HL-60 (cell line): ENCODE measurements around the gene ERLEC1.
"Not testable (repeated sequence)": the region's sequence is repeated elsewhere in the genome, so short reads cannot be mapped to it uniquely, and the experiment has no call there.

Experiments used
- DNase-seq, 2 experiments: peaks; one replicate each; pipeline ENCODE4 v3.0.0-alpha.2; 2010 to 2020; ENCODE audit warnings: low read depth in 1 of 2, low spot score in 1 of 2
- H3K27ac ChIP-seq: fragments of 250-450 bp; sonication (Bioruptor Pico); replicated peaks from 2 replicates; pipeline ENCODE4 v1.5.1; 2020; ENCODE audit warnings: mild to moderate bottlenecking, moderate library complexity
- H3K27me3 ChIP-seq: fragments of 250-450 bp; sonication (Bioruptor Pico); 2 replicates; pipeline ENCODE4 v1.5.1; 2021; ENCODE audit warnings: mild to moderate bottlenecking, moderate library complexity; ENCODE audit not compliant: insufficient read depth, poor library complexity, severe bottlenecking
- H3K4me3 ChIP-seq: replicated peaks from 2 replicates; pipeline ENCODE4 v1.5.1; 2011; ENCODE audit warnings: mild to moderate bottlenecking, control low read depth, low read length; ENCODE audit not compliant: insufficient read depth
- CTCF ChIP-seq: IDR thresholded peaks from one replicate; pipeline ENCODE4 v1.5.1; 2011; ENCODE audit warnings: low read length, control low read depth, inconsistent platforms; ENCODE audit not compliant: insufficient read depth
- GABPA ChIP-seq: IDR thresholded peaks from 2 replicates; pipeline ENCODE4 v1.6.1; 2012; ENCODE audit warnings: low read depth
- POLR2AphosphoS5 ChIP-seq: IDR thresholded peaks from 2 replicates; pipeline ENCODE4 v1.6.1; 2012; ENCODE audit warnings: low read depth
- SPI1 ChIP-seq: IDR thresholded peaks from 2 replicates; pipeline ENCODE4 v1.6.1; 2012; ENCODE audit warnings: low read depth, mild to moderate bottlenecking, borderline replicate concordance
- TF ChIP-seq, protein P1 (sequence below): IDR thresholded peaks from 2 replicates; pipeline ENCODE4 v1.6.1; 2012; ENCODE audit warnings: low read depth; ENCODE audit not compliant: insufficient replicate concordance

The ERLEC1 gene

GRCh38 chr2:53842891-53843290, 56.0 kb downstream of the ERLEC1 start:
- DNase-seq: no peak
- H3K4me3 ChIP-seq: no peak overlapping the region
- no peaks in the 10 kb centered on the region for H3K27me3 ChIP-seq
- TF ChIP-seq, protein P1, sequence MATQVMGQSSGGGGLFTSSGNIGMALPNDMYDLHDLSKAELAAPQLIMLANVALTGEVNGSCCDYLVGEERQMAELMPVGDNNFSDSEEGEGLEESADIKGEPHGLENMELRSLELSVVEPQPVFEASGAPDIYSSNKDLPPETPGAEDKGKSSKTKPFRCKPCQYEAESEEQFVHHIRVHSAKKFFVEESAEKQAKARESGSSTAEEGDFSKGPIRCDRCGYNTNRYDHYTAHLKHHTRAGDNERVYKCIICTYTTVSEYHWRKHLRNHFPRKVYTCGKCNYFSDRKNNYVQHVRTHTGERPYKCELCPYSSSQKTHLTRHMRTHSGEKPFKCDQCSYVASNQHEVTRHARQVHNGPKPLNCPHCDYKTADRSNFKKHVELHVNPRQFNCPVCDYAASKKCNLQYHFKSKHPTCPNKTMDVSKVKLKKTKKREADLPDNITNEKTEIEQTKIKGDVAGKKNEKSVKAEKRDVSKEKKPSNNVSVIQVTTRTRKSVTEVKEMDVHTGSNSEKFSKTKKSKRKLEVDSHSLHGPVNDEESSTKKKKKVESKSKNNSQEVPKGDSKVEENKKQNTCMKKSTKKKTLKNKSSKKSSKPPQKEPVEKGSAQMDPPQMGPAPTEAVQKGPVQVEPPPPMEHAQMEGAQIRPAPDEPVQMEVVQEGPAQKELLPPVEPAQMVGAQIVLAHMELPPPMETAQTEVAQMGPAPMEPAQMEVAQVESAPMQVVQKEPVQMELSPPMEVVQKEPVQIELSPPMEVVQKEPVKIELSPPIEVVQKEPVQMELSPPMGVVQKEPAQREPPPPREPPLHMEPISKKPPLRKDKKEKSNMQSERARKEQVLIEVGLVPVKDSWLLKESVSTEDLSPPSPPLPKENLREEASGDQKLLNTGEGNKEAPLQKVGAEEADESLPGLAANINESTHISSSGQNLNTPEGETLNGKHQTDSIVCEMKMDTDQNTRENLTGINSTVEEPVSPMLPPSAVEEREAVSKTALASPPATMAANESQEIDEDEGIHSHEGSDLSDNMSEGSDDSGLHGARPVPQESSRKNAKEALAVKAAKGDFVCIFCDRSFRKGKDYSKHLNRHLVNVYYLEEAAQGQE: no peak
- TF ChIP-seq CTCF (no peak), SPI1 (no peak), GABPA (no peak), POLR2AphosphoS5 (no peak)
- no peak overlapping the region for H3K27ac ChIP-seq

GRCh38 chr2:53843595-53843994, 56.8 kb downstream of the ERLEC1 start:
- Histone ChIP-seq H3K4me3 (no peak overlapping the region), H3K27me3 (no peaks in the 10 kb centered on the region), H3K27ac (no peak overlapping the region)
- DNase-seq: no peak
- TF ChIP-seq GABPA (no peak), SPI1 (no peak), POLR2AphosphoS5 (no peak)

- no peak overlapping the region for H3K4me3 ChIP-seq
- H3K27me3 ChIP-seq: no peaks in the 10 kb centered on the region
- TF ChIP-seq SPI1 (peak; percentile 84), POLR2AphosphoS5 (no peak)
- H3K27ac ChIP-seq: no peak overlapping the region
- DNase-seq: peak; percentile 6 to 53
Measured at GRCh38 chr2:53848062-53848461, 61.2 kb downstream of the ERLEC1 start.

DNA sequence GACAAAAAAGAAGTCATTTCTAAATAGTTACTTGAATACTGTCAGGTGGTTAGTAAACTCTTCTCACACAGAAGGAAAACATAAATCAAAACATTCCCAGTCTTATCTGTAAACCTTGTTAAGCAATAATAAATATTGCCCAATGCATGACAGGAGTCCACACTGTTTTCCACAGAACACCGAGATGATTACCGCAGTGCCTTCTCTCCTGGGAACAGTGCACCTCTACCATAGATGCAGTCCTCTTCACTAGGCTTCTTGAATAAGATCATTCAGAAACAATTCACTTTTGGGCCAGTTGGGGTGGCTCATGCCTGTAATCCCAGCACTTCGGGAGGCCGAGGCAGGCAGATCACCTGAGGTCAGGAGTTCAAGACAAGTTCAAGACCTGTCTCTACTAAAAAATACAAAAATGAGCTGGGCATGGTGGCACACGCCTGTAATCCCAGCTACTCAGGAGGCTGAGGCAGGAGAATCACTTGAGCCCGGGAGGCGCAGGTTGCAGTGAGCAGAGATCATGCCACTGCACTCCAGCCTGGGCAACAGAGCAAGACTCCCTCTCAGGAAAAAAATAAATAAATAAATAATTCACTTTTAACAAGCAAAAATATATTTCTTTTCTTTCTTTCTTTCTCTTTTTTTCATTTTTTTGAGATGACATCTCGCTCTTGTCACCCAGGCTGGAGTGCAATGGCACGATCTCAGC, 64.4 kb downstream of the ERLEC1 start:
- DNase-seq, H3K27me3 ChIP-seq, H3K4me3 ChIP-seq, H3K27ac ChIP-seq: not testable (repeated sequence)

DNA sequence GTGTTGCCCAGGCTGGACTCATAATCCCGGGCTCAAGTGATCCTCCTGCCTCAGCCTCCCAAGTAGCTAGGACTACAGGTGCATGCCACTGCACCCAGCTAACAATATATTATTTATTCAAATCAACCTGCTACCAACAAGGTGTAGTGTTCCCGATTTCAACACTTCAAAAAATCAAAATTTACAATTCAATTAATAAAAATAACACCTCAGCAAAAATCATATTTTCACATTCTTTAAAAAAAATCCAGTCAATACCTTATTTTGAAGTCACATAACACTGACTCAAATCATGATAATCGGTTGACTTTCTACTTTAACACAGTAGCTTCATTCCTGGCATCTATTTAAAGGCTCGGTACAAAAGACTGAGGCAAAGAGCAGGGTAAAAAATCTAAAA, 65.7 kb downstream of the ERLEC1 start:
- H3K27me3 ChIP-seq: no peaks in the 10 kb centered on the region
- H3K27ac ChIP-seq: no peak overlapping the region
- H3K4me3 ChIP-seq: no peak overlapping the region
- DNase-seq: no peak
- TF ChIP-seq POLR2AphosphoS5: no peak
- TF ChIP-seq SPI1: no peak
- TF ChIP-seq, protein P1: no peak
- TF ChIP-seq GABPA: no peak
- TF ChIP-seq CTCF: no peak
